ENCODE measurements around the gene VTI1A. TPM values are rescaled to one million over a fixed set of nuclear protein-coding genes. Genes with fewer than 3 reads are reported as not detected.

VTI1A gene
- total RNA-seq, 1 donor from 2014 or later = 26.3 TPM

DNA sequence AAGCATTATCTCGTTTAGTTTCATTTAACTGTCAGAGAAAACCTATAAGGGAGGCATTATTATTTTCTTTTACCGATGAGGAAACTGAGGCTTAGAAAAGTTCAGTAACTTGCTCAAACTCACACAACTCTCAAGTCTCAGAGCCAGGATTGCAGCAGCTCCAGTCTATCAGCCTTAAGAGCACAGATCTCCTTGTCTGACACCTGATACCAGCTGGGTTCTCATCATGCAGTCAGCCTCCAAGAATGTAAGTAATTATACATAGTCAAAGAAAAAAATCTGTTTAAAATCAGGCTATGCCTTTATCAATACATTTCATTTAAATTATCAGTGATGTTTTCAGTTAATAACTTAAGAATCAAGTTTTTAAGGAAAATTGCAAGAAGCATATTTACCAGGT lies 266.4 kb downstream of the VTI1A start:
- Mint-ChIP-seq H3K27ac (ENCODE audit: unreplicated experiment) (no peak overlapping the region), H3K27me3 (ENCODE audit: unreplicated experiment) (no peaks in the 10 kb centered on the region)

GRCh38 chr10:112715581-112715980 lies 268.6 kb downstream of the VTI1A start:
- H3K9me3 Mint-ChIP-seq (ENCODE audit: unreplicated experiment) = no peaks in the 10 kb centered on the region
- peaks cover 21% of the 10 kb centered on the region for H3K4me1 Mint-ChIP-seq (ENCODE audit: unreplicated experiment)
- H3K27me3 Mint-ChIP-seq (ENCODE audit: unreplicated experiment) = no peaks in the 10 kb centered on the region

More for the DNA sequence above, 266.4 kb downstream of the VTI1A start:
- DNase-seq (ENCODE audit: extremely low spot score, unreplicated experiment) = no peak
- TF ChIP-seq, protein P1, sequence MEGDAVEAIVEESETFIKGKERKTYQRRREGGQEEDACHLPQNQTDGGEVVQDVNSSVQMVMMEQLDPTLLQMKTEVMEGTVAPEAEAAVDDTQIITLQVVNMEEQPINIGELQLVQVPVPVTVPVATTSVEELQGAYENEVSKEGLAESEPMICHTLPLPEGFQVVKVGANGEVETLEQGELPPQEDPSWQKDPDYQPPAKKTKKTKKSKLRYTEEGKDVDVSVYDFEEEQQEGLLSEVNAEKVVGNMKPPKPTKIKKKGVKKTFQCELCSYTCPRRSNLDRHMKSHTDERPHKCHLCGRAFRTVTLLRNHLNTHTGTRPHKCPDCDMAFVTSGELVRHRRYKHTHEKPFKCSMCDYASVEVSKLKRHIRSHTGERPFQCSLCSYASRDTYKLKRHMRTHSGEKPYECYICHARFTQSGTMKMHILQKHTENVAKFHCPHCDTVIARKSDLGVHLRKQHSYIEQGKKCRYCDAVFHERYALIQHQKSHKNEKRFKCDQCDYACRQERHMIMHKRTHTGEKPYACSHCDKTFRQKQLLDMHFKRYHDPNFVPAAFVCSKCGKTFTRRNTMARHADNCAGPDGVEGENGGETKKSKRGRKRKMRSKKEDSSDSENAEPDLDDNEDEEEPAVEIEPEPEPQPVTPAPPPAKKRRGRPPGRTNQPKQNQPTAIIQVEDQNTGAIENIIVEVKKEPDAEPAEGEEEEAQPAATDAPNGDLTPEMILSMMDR (IDR thresholded peaks at IDR 0.05) = no peak
- Mint-ChIP-seq H3K36me3 (ENCODE audit: unreplicated experiment) (peaks cover 6% of the 10 kb centered on the region), H3K4me3 (ENCODE audit: unreplicated experiment) (no peak overlapping the region), H3K4me1 (ENCODE audit: unreplicated experiment) (peaks cover 30% of the 10 kb centered on the region), H3K9me3 (ENCODE audit: unreplicated experiment) (no peaks in the 10 kb centered on the region)

DNA sequence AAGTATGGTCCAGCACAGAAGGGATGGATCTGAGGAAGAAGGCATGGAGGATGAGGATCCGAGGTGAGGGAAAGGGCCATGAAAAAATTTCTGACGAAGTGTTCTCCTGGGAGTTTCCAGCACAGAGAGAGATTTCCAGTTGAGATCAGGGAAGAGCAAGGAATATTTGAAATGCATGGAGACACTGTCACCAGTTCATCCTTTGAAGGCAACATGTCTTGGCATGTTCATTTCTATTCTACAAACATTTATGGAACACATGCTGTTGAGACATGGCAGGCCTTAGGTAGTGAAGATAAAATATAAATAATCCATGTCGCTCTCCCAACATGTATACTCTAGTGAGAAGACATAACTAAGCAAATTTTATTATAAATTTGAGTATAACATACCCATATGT lies 269.1 kb downstream of the VTI1A start:
- H3K9me3 Mint-ChIP-seq (ENCODE audit: unreplicated experiment) = no peaks in the 10 kb centered on the region
- peaks cover 9% of the 10 kb centered on the region for H3K36me3 Mint-ChIP-seq (ENCODE audit: unreplicated experiment)
- no peaks in the 10 kb centered on the region for H3K27me3 Mint-ChIP-seq (ENCODE audit: unreplicated experiment)
- TF ChIP-seq, protein P1 (IDR thresholded peaks at IDR 0.05) = no peak
- no peak overlapping the region for H3K4me3 Mint-ChIP-seq (ENCODE audit: unreplicated experiment)
- DNase-seq (ENCODE audit: extremely low spot score, unreplicated experiment) = no peak
- H3K4me1 Mint-ChIP-seq (ENCODE audit: unreplicated experiment) = peaks cover 17% of the 10 kb centered on the region
- no peak overlapping the region for H3K27ac Mint-ChIP-seq (ENCODE audit: unreplicated experiment)

More at GRCh38 chr10:112715581-112715980, 268.6 kb downstream of the VTI1A start:
- peaks cover 9% of the 10 kb centered on the region for H3K36me3 Mint-ChIP-seq (ENCODE audit: unreplicated experiment)
- TF ChIP-seq, protein P1 (IDR thresholded peaks at IDR 0.05) = no peak
- no peak overlapping the region for H3K4me3 Mint-ChIP-seq (ENCODE audit: unreplicated experiment)
- no peak overlapping the region for H3K27ac Mint-ChIP-seq (ENCODE audit: unreplicated experiment)
- no peak for DNase-seq (ENCODE audit: extremely low spot score, unreplicated experiment)

GRCh38 chr10:112716924-112717413 lies 270.0 kb downstream of the VTI1A start:
- Mint-ChIP-seq H3K9me3 (ENCODE audit: unreplicated experiment) (no peaks in the 10 kb centered on the region), H3K27me3 (ENCODE audit: unreplicated experiment) (no peaks in the 10 kb centered on the region), H3K27ac (ENCODE audit: unreplicated experiment) (no peak overlapping the region), H3K4me3 (ENCODE audit: unreplicated experiment) (no peak overlapping the region), H3K36me3 (ENCODE audit: unreplicated experiment) (peaks cover 9% of the 10 kb centered on the region), H3K4me1 (ENCODE audit: unreplicated experiment) (peaks cover 12% of the 10 kb centered on the region)
- no peak for DNase-seq (ENCODE audit: extremely low spot score, unreplicated experiment)
- TF ChIP-seq, protein P1 (IDR thresholded peaks at IDR 0.05) = no peak

DNA sequence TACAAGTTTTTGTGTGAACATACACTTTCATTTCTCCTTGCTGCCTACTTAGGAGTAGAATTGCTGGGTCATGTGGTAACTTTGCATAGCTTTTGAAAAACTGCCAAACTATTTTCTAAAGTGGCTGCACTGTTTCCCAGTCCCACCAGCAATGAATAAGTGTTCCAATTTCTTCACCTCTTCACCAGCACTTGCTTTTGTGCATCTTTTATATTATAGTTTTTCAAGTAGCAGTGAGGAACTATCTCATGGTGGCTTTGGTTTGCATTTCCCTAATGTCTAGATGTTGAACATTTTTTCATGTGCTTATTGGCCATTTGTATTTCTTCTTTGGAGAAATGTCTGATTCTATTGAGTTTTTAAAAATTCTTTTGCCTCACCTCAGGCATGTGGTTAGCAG lies 273.2 kb downstream of the VTI1A start:
- Mint-ChIP-seq H3K27ac (ENCODE audit: unreplicated experiment) (no peak overlapping the region), H3K9me3 (ENCODE audit: unreplicated experiment) (no peaks in the 10 kb centered on the region), H3K36me3 (ENCODE audit: unreplicated experiment) (peaks cover 9% of the 10 kb centered on the region), H3K27me3 (ENCODE audit: unreplicated experiment) (no peaks in the 10 kb centered on the region), H3K4me3 (ENCODE audit: unreplicated experiment) (no peak overlapping the region), H3K4me1 (ENCODE audit: unreplicated experiment) (peaks cover 16% of the 10 kb centered on the region)
- no peak for DNase-seq (ENCODE audit: extremely low spot score, unreplicated experiment)
- TF ChIP-seq, protein P1 (IDR thresholded peaks at IDR 0.05) = no peak

Measured in osteocyte (in vitro differentiated cells).